ENCODE data around the gene GGCX.

GGCX gene

GRCh38 chr2:85523062-85523902, 38.0 kb downstream of the GGCX start:
- no peaks in the 10 kb centered on the region for H3K9me3 ChIP-seq (ENCODE audit: low read length)
- no peak overlapping the region for H3K4me2 ChIP-seq (ENCODE audit: low read length)

GRCh38 chr2:85522090-85522647, 39.1 kb downstream of the GGCX start:
- Histone ChIP-seq H3K4me3 (ENCODE audit: low read depth, low read length, poor library complexity, severe bottlenecking) (no peak overlapping the region), H4K20me1 (ENCODE audit: insufficient read depth, low read length) (no peaks in the 10 kb centered on the region), H3K9me2 (ENCODE audit: low read depth, low read length) (no peaks in the 10 kb centered on the region), H3K9ac (ENCODE audit: low read length) (no peak overlapping the region), H3K9me3 (ENCODE audit: low read length) (no peaks in the 10 kb centered on the region), H3K4me2 (ENCODE audit: low read length) (no peak overlapping the region), H3K36me3 (ENCODE audit: insufficient read depth, low read length) (no peaks in the 10 kb centered on the region), H3F3A (ENCODE audit: insufficient read depth, low read length) (no peaks in the 10 kb centered on the region), H3K27me3 (ENCODE audit: insufficient read depth, low read length) (0 out of 2 replicates have a peak, but pooled peaks cover 3% of the 10 kb centered on the region), H2AFZ (ENCODE audit: low read length) (no peak overlapping the region), H3K27ac (ENCODE audit: low read depth, low read length, poor library complexity, severe bottlenecking) (no peak overlapping the region), H3K79me2 (ENCODE audit: insufficient read depth, low read length) (no peaks in the 10 kb centered on the region), H3K4me1 (ENCODE audit: insufficient read depth, low read length, severe bottlenecking) (no peaks in the 10 kb centered on the region)
- TF ChIP-seq EZH2 (IDR thresholded peaks at IDR 0.05; ENCODE audit: borderline replicate concordance, low read length): no peak
- TF ChIP-seq CTCF (IDR thresholded peaks at IDR 0.05; ENCODE audit: low read length): no peak

More at GRCh38 chr2:85523062-85523902, 38.0 kb downstream of the GGCX start:
- H3F3A ChIP-seq (ENCODE audit: insufficient read depth, low read length): no peaks in the 10 kb centered on the region
- H2AFZ ChIP-seq (ENCODE audit: low read length): no peak overlapping the region
- no peaks in the 10 kb centered on the region for H3K4me1 ChIP-seq (ENCODE audit: insufficient read depth, low read length, severe bottlenecking)
- no peak overlapping the region for H3K27ac ChIP-seq (ENCODE audit: low read depth, low read length, poor library complexity, severe bottlenecking)
- no peaks in the 10 kb centered on the region for H4K20me1 ChIP-seq (ENCODE audit: insufficient read depth, low read length)
- H3K36me3 ChIP-seq (ENCODE audit: insufficient read depth, low read length): no peaks in the 10 kb centered on the region
- H3K27me3 ChIP-seq (ENCODE audit: insufficient read depth, low read length): peaks cover 3% of the 10 kb centered on the region; the same call in 1 of the 2 replicates
- no peak overlapping the region for H3K9ac ChIP-seq (ENCODE audit: low read length)
- H3K79me2 ChIP-seq (ENCODE audit: insufficient read depth, low read length): no peaks in the 10 kb centered on the region
- H3K9me2 ChIP-seq (ENCODE audit: low read depth, low read length): no peaks in the 10 kb centered on the region
- H3K4me3 ChIP-seq (ENCODE audit: low read depth, low read length, poor library complexity, severe bottlenecking): no peak overlapping the region
- TF ChIP-seq CTCF (IDR thresholded peaks at IDR 0.05; ENCODE audit: low read length) (no peak), EZH2 (IDR thresholded peaks at IDR 0.05; ENCODE audit: borderline replicate concordance, low read length) (no peak)

- Histone ChIP-seq H2AFZ (ENCODE audit: low read length) (no peak overlapping the region), H3K4me2 (ENCODE audit: low read length) (no peak overlapping the region), H3K79me2 (ENCODE audit: insufficient read depth, low read length) (no peaks in the 10 kb centered on the region), H3K27ac (ENCODE audit: low read depth, low read length, poor library complexity, severe bottlenecking) (no peak overlapping the region), H3F3A (ENCODE audit: insufficient read depth, low read length) (no peaks in the 10 kb centered on the region), H3K4me1 (ENCODE audit: insufficient read depth, low read length, severe bottlenecking) (no peaks in the 10 kb centered on the region), H3K9me2 (ENCODE audit: low read depth, low read length) (no peaks in the 10 kb centered on the region), H3K36me3 (ENCODE audit: insufficient read depth, low read length) (no peaks in the 10 kb centered on the region), H3K9me3 (ENCODE audit: low read length) (no peaks in the 10 kb centered on the region), H3K4me3 (ENCODE audit: low read depth, low read length, poor library complexity, severe bottlenecking) (no peak overlapping the region), H3K27me3 (ENCODE audit: insufficient read depth, low read length) (no peaks in the 10 kb centered on the region), H3K9ac (ENCODE audit: low read length) (no peak overlapping the region), H4K20me1 (ENCODE audit: insufficient read depth, low read length) (no peaks in the 10 kb centered on the region)
- TF ChIP-seq CTCF (IDR thresholded peaks at IDR 0.05; ENCODE audit: low read length): no peak
- TF ChIP-seq EZH2 (IDR thresholded peaks at IDR 0.05; ENCODE audit: borderline replicate concordance, low read length): no peak
Measured at GRCh38 chr2:85516653-85517389, 44.5 kb downstream of the GGCX start.
